ENCODE results near the gene CERS2. TPM values are rescaled to one million over a fixed set of nuclear protein-coding genes. Genes with fewer than 3 reads are reported as not detected.

CERS2 gene
- total RNA-seq, 2 donors from 2014 or later: 117 to 141 TPM

DNA sequence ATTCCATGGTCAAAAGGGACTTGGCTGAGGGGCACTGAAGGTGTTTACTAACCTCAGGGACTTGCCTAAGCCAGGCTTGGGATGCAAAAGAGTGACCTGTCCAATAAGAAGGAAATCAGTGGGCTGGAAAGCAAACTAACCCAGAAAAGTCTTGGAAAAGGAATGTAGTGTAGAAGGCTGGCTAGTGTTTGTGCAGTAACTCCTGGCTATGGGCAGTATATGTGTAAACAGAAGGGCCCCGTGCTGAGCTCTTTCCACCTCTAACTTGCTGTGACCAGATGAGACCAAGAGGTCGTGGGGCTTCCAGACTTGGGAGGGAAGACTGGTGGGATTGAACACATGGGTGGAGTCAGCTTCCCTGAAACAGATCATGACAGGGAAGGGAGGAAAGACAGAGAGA lies 28.0 kb upstream of the CERS2 start:
- WGBS: 30% methylated on average over 2 of the region's 2 CpGs

DNA sequence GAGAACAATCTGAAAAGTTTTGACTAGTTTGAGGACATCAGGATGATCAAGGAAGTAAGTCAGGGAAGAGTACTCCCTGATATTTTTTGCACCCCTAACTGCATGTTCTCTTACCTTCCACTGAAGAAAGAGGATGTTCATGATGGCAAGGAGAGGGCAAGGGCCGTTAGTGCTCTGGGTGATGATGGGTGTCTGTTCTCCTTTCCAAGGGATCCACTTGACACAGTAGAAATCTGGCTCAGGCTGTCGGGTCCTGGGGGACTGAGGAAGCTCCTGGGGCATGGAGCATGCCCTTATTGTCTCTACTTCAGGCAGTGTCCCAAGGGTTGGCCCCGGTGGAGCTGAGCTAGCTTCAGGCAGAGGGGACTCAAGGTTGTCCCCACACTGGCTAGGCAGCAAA lies 27.4 kb upstream of the CERS2 start:
- H3K4me3 ChIP-seq: no peak overlapping the region
- H3K36me3 ChIP-seq: peaks cover 9 to 10% of the 10 kb centered on the region in 2 donors
- no peaks in the 10 kb centered on the region for H3K27me3 ChIP-seq (replicated peaks; ENCODE audit: insufficient read depth)
- no peak for DNase-seq (ENCODE audit: low spot score)
- TF ChIP-seq, protein P1, sequence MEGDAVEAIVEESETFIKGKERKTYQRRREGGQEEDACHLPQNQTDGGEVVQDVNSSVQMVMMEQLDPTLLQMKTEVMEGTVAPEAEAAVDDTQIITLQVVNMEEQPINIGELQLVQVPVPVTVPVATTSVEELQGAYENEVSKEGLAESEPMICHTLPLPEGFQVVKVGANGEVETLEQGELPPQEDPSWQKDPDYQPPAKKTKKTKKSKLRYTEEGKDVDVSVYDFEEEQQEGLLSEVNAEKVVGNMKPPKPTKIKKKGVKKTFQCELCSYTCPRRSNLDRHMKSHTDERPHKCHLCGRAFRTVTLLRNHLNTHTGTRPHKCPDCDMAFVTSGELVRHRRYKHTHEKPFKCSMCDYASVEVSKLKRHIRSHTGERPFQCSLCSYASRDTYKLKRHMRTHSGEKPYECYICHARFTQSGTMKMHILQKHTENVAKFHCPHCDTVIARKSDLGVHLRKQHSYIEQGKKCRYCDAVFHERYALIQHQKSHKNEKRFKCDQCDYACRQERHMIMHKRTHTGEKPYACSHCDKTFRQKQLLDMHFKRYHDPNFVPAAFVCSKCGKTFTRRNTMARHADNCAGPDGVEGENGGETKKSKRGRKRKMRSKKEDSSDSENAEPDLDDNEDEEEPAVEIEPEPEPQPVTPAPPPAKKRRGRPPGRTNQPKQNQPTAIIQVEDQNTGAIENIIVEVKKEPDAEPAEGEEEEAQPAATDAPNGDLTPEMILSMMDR (IDR thresholded peaks at IDR 0.05): no peak
- no peak for TF ChIP-seq POLR2A (IDR thresholded peaks at IDR 0.05)
- TF ChIP-seq POLR2AphosphoS5 (IDR thresholded peaks at IDR 0.05): no peak
- H3K27ac ChIP-seq: no peak overlapping the region
- no peaks in the 10 kb centered on the region for H3K9me3 ChIP-seq
- 91% methylated on average over 3 of the region's 3 CpGs for WGBS
- intact Hi-C loops (cut with DNase I): no loop called here
- peaks cover 7% of the 10 kb centered on the region for H3K4me1 ChIP-seq (replicated peaks)

More for the DNA sequence above, 28.0 kb upstream of the CERS2 start:
- Histone ChIP-seq H3K4me1 (replicated peaks) (peaks cover 7% of the 10 kb centered on the region), H3K9me3 (no peaks in the 10 kb centered on the region), H3K27ac (no peak overlapping the region), H3K36me3 (peaks cover 6 to 10% of the 10 kb centered on the region in 2 donors), H3K4me3 (no peak overlapping the region), H3K27me3 (replicated peaks; ENCODE audit: insufficient read depth) (no peaks in the 10 kb centered on the region)
- intact Hi-C loops (cut with DNase I): no loop called here
- TF ChIP-seq, protein P1 (IDR thresholded peaks at IDR 0.05): no peak
- TF ChIP-seq POLR2AphosphoS5 (IDR thresholded peaks at IDR 0.05) (no peak), POLR2A (IDR thresholded peaks at IDR 0.05) (no peak)
- no peak for DNase-seq (ENCODE audit: low spot score)

DNA sequence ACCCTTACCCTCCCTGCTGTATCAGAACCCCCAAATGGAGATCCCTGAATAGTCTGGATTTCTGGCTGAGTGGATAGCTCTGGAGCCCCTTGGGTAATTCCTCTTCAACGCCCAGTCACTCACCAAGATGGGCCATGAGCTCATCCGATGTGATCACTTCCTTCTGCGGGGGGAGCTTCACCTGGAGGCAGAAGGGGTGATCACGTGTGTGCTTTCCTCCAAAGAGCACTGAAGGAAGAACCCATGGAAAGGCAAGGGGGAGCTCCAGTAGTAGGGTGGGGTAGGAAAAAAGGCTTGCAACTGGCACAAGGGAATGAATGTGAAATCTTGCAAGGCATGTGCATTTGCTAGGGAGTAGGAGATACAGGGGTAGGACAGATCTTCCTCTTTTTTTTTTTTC lies 27.0 kb upstream of the CERS2 start:
- Histone ChIP-seq H3K36me3 (peaks cover 9 to 10% of the 10 kb centered on the region in 2 donors), H3K4me3 (no peak overlapping the region), H3K9me3 (no peaks in the 10 kb centered on the region), H3K4me1 (replicated peaks) (peaks cover 7% of the 10 kb centered on the region), H3K27ac (no peak overlapping the region), H3K27me3 (replicated peaks; ENCODE audit: insufficient read depth) (no peaks in the 10 kb centered on the region)
- 69% methylated on average over 4 of the region's 4 CpGs for WGBS
- intact Hi-C loops (cut with DNase I): no loop called here
- TF ChIP-seq, protein P1 (IDR thresholded peaks at IDR 0.05): no peak
- TF ChIP-seq POLR2AphosphoS5 (IDR thresholded peaks at IDR 0.05) (no peak), POLR2A (IDR thresholded peaks at IDR 0.05) (no peak)
- DNase-seq (ENCODE audit: low spot score): no peak

DNA sequence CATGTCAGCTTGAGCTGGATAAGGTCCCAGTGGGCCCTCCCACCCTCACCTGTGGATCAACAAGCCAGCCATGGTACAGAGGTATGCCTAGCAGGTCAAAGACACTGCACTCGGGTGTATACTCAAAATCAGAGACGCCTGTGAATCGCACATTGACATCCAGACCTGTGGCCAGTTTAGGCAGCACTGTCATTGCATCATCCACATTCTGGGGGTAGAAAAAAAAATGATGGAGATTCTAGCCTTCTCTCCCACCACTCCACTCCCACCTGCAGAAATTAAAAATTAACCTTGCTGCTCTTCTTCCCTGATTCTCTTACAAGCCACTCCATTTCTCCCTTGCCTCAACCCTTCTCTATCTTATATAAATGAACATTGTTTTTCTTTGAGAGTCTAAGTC lies 25.8 kb upstream of the CERS2 start:
- peaks cover 7% of the 10 kb centered on the region for H3K4me1 ChIP-seq (replicated peaks)
- DNase-seq (ENCODE audit: low spot score): no peak
- no peak overlapping the region for H3K4me3 ChIP-seq
- TF ChIP-seq, protein P1 (IDR thresholded peaks at IDR 0.05): no peak
- TF ChIP-seq POLR2A (IDR thresholded peaks at IDR 0.05): no peak
- TF ChIP-seq POLR2AphosphoS5 (IDR thresholded peaks at IDR 0.05): no peak
- H3K36me3 ChIP-seq: peaks cover 9 to 10% of the 10 kb centered on the region in 2 donors
- intact Hi-C loops (cut with DNase I): no loop called here
- H3K27ac ChIP-seq: no peak overlapping the region
- H3K9me3 ChIP-seq: no peaks in the 10 kb centered on the region
- no peaks in the 10 kb centered on the region for H3K27me3 ChIP-seq (replicated peaks; ENCODE audit: insufficient read depth)
- WGBS: 100% methylated on average over 3 of the region's 3 CpGs

DNA sequence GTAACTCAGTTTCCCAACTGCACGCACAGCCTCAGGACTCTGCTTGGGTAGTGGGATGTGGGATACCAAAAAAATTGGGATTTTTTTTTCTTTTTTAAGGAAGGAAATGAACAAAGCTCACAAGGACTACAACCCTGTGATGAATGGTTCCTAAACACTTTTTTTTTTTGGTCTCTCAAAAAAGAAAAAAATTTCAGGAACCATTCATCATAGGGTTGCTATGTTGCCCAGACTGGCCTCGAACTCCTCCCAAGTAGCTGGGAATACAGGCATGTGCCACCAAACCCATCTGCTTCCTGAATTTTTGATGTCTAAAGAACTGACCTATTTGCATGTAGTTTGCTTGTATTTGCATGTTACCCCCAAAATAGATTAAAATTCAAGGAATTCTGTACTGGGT lies 25.3 kb upstream of the CERS2 start:
- Histone ChIP-seq H3K9me3 (no peaks in the 10 kb centered on the region), H3K27me3 (replicated peaks; ENCODE audit: insufficient read depth) (no peaks in the 10 kb centered on the region), H3K36me3 (peaks cover 9 to 10% of the 10 kb centered on the region in 2 donors), H3K4me1 (replicated peaks) (peaks cover 7% of the 10 kb centered on the region), H3K4me3 (no peak overlapping the region), H3K27ac (no peak overlapping the region)
- no peak for TF ChIP-seq POLR2AphosphoS5 (IDR thresholded peaks at IDR 0.05)
- TF ChIP-seq, protein P1 (IDR thresholded peaks at IDR 0.05): no peak
- TF ChIP-seq POLR2A (IDR thresholded peaks at IDR 0.05): no peak
- intact Hi-C loops (cut with DNase I): no loop called here
- no peak for DNase-seq (ENCODE audit: low spot score)
- 90% methylated on average over 2 of the region's 2 CpGs for WGBS

Data from prostate gland (tissue), 2 donors.